Liver (tissue), 3 donors: Measurements from ENCODE around the gene ACKR3.

ENCODE experiments used
- ATF3 ChIP-seq: IDR thresholded peaks from 2 replicates; pipeline ENCODE4 v1.6.1; 2016; ENCODE audit warnings: antibody characterized with exemption
- CTCF ChIP-seq: fragments of 150-350 bp; IDR thresholded peaks from 2 replicates; pipeline ENCODE4 v1.5.1; 2017; ENCODE audit warnings: improper control_type of control experiment, low read depth, low read length; ENCODE audit not compliant: missing input control
- REST ChIP-seq: IDR thresholded peaks from 2 replicates; pipeline ENCODE4 v1.6.1; 2016; ENCODE audit warnings: antibody characterized with exemption, mild to moderate bottlenecking
- TAF1 ChIP-seq: conservative IDR thresholded peaks from 2 replicates; pipeline ENCODE4 v1.6.1; 2016; ENCODE audit warnings: antibody characterized with exemption, mild to moderate bottlenecking
- donor health status: healthy.
- donor health status: healthy.

- TF ChIP-seq CTCF (no peak), TAF1 (no peak), REST (no peak), ATF3 (no peak)
These were observed 47.0 kb downstream of the ACKR3 start for GRCh38 chr2:236616624-236617023.
